AG04449 (cell line): ENCODE measurements around the gene ICOS.
"Not testable (repeated sequence)": the region's sequence is repeated elsewhere in the genome, so short reads cannot be mapped to it uniquely, and the experiment has no call there.

ENCODE experiments used
- CTCF ChIA-PET: fragments of 350-600 bp; formaldehyde crosslinking; extraction: SDS; loops from one replicate; lab custom pipeline; 2021; ENCODE audit warnings: antibody characterized with exemption; lab: Yijun Ruan, JAX
- POLR2A ChIA-PET: fragments of 400-600, 350-600 bp; formaldehyde crosslinking; extraction: SDS; loops from one replicate; lab custom pipeline; 2020; ENCODE audit warnings: antibody characterized with exemption, inconsistent platforms; lab: Yijun Ruan, JAX
- DNase-seq: peaks from one replicate; pipeline ENCODE4 v3.0.0-alpha.2; 2010; ENCODE audit warnings: low read depth, low spot score
- H3K4me3 ChIP-seq: 2 replicates; pipeline ENCODE4 v1.5.1; 2011; ENCODE audit warnings: low read depth, mild to moderate bottlenecking, control low read depth, low read length
- CTCF ChIP-seq: IDR thresholded peaks from one replicate; pipeline ENCODE4 v1.5.1; 2011; ENCODE audit warnings: mild to moderate bottlenecking, moderate library complexity, low read length, control low read depth, inconsistent platforms; ENCODE audit not compliant: insufficient read depth; ENCODE audit errors: missing control alignments

Gene ICOS

GRCh38 chr2:203972066-203972465 lies 35.5 kb downstream of the ICOS start:
- POLR2A ChIA-PET: no interaction called here
- DNase-seq: no peak
- CTCF ChIA-PET: no interaction called here
- TF ChIP-seq CTCF: no peak
- H3K4me3 ChIP-seq: no peak overlapping the region

- ChIA-PET POLR2A (no interaction called here), CTCF (no interaction called here)
- no peak for TF ChIP-seq CTCF
- no peak for DNase-seq
- H3K4me3 ChIP-seq: no peak overlapping the region
Observed at GRCh38 chr2:203973000-203973399, 36.4 kb downstream of the ICOS start.

- TF ChIP-seq CTCF: no peak
- no peak overlapping the region for H3K4me3 ChIP-seq
- DNase-seq: no peak
- ChIA-PET POLR2A (no interaction called here), CTCF (no interaction called here)
Observed at GRCh38 chr2:203973676-203974075, 37.1 kb downstream of the ICOS start.

- ChIA-PET CTCF (no interaction called here), POLR2A (no interaction called here)
- no peak for DNase-seq
- TF ChIP-seq CTCF: no peak
- no peak overlapping the region for H3K4me3 ChIP-seq
Observed at GRCh38 chr2:203975912-203976311, 39.3 kb downstream of the ICOS start.

- DNase-seq: no peak
Observed at GRCh38 chr2:203982276-203982675, 45.7 kb downstream of the ICOS start.

GRCh38 chr2:203983064-203983715 lies 46.6 kb downstream of the ICOS start:
- H3K4me3 ChIP-seq: no peak overlapping the region
- ChIA-PET POLR2A (no interaction called here), CTCF (no interaction called here)
- TF ChIP-seq CTCF: no peak
- DNase-seq: no peak

More at GRCh38 chr2:203982276-203982675, 45.7 kb downstream of the ICOS start:
- no peak overlapping the region for H3K4me3 ChIP-seq
- CTCF ChIA-PET: no interaction called here
- POLR2A ChIA-PET: no interaction called here
- no peak for TF ChIP-seq CTCF

GRCh38 chr2:203985978-203986377 lies 49.4 kb downstream of the ICOS start:
- CTCF ChIA-PET, DNase-seq, POLR2A ChIA-PET, H3K4me3 ChIP-seq: not testable (repeated sequence)
